PFSK-1 (cell line): Measurements from ENCODE around the gene NFAT5.

Source experiments
- POLR2AphosphoS5 ChIP-seq: IDR thresholded peaks from 2 replicates; pipeline ENCODE4 v1.6.1; 2012; ENCODE audit warnings: low read depth, mild to moderate bottlenecking, control low read depth, low read length, moderate library complexity
- TAF1 ChIP-seq: IDR thresholded peaks from 2 replicates; pipeline ENCODE4 v1.6.1; 2012; ENCODE audit warnings: low read length, control low read depth, borderline replicate concordance; ENCODE audit not compliant: insufficient read depth

DNA sequence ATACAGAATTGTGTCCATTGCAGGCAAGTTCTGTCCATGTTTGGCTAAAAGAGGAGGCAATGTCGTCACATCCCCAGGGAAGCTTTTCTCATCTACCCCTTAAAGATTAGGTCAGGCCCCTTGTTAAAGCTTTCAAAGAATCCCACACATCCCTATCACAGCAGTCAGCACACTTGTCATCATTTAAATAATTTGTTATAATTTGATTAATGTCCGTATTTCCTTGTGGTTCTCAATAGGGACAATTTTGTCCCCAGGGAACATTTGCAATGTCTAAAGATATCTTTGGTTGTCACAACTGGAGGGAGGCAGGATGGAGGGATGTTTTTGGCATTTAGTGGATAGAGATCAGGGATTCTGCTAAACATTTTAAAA, 28.1 kb upstream of the NFAT5 start:
- TF ChIP-seq TAF1 (no peak), POLR2AphosphoS5 (no peak)
